ENCODE results near the gene MSANTD3. TPM values are rescaled to one million over a fixed set of nuclear protein-coding genes. Genes with fewer than 3 reads are reported as not detected.

The MSANTD3 gene
- total RNA-seq, 3 donors from 2014 or later, result 6.2 to 18.1 (median 10.5) TPM

DNA sequence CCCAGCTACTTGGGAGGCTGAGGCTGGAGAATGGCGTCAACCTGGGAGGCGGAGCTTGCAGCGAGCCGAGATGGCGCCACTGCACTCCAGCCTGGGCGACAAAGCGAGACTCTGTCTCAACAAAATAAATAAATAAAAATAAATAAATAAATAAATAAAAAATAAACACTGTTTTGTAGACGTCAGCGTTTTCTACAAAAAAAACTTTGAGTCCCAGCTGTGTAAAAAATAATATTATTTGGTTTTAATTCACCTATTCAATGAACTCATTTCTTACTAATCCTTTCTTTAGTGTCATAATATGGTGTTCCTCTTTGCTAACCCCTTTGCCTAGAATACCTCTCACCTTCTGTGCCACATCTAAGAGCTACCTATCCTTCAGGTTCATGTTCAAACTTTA, 30.2 kb upstream of the MSANTD3 start:
- DNase-seq, result no peak
- no peak for ATAC-seq
- H3K4me3 ChIP-seq, result no peak overlapping the region
- H3K4me1 ChIP-seq (ENCODE audit: low read depth), result no peaks in the 10 kb centered on the region
- TF ChIP-seq, protein P1, sequence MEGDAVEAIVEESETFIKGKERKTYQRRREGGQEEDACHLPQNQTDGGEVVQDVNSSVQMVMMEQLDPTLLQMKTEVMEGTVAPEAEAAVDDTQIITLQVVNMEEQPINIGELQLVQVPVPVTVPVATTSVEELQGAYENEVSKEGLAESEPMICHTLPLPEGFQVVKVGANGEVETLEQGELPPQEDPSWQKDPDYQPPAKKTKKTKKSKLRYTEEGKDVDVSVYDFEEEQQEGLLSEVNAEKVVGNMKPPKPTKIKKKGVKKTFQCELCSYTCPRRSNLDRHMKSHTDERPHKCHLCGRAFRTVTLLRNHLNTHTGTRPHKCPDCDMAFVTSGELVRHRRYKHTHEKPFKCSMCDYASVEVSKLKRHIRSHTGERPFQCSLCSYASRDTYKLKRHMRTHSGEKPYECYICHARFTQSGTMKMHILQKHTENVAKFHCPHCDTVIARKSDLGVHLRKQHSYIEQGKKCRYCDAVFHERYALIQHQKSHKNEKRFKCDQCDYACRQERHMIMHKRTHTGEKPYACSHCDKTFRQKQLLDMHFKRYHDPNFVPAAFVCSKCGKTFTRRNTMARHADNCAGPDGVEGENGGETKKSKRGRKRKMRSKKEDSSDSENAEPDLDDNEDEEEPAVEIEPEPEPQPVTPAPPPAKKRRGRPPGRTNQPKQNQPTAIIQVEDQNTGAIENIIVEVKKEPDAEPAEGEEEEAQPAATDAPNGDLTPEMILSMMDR (IDR thresholded peaks at IDR 0.05), result no peak
- peaks cover 2% of the 10 kb centered on the region for H3K9me3 ChIP-seq
- intact Hi-C loops (cut with DNase I, micrococcal nuclease), result no loop called here
- no peaks in the 10 kb centered on the region for H3K36me3 ChIP-seq (ENCODE audit: low read depth)

DNA sequence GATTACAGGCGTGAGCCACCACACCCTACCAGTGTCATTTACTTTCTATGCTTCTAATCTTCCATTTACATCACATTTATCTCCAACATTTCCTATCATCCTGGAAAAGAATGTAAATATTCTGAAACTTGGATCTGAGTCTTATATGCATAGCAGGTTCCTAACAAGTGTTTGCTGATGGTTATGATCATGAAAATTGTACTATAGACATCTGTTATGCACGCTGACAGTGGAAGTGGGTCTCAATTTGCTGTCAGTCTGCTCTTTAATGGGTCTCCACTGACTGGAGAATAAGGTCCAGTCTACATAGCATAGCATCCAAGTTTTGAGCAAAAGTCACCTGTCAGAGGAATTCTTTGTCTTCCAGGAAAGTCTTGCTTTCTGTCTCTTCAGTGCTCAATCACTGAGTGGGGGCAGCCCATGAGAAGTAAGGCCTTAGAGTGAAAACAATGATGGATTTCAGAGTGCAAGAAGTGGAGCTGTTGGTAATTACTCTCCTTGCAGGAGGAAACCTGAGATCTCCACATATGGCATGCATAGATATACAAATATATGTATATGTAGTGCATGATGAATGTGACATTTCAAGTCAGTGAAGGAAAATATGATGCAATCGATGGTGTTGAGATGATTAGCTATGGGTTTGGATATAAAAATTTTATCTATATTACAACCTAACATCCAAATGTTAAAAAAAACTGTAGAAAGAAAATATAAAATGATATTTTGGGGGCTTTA, 29.2 kb upstream of the MSANTD3 start:
- H3K4me3 ChIP-seq, result no peak overlapping the region
- TF ChIP-seq, protein P1 (IDR thresholded peaks at IDR 0.05), result no peak
- intact Hi-C loops (cut with DNase I, micrococcal nuclease), result no loop called here
- H3K36me3 ChIP-seq (ENCODE audit: low read depth), result no peaks in the 10 kb centered on the region
- no peak for ATAC-seq
- no peak for DNase-seq
- H3K9me3 ChIP-seq, result no peaks in the 10 kb centered on the region
- H3K4me1 ChIP-seq (ENCODE audit: low read depth), result no peaks in the 10 kb centered on the region

DNA sequence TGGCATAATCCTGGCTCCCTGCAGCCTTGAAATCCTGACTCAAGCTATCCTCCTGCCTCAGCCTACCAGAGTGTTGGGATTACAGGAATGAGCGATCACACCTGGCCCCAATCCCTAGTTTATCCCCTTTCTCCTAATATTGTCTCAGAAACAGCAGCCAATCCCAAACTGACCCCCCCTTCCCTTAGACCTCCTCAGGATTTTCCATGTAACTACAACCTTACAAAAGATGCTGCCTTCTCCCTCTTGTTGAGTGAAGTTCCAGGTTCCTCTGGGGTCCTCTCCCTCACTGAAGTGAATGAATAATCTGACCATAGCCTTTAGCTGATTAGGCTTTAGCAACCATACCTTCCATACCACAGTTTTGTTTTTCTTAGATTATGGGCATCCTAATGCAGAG, 25.9 kb upstream of the MSANTD3 start:
- DNase-seq (no peak), ATAC-seq (no peak)
- TF ChIP-seq, protein P1 (IDR thresholded peaks at IDR 0.05), result no peak
- Histone ChIP-seq H3K4me1 (ENCODE audit: low read depth) (no peaks in the 10 kb centered on the region), H3K9me3 (no peaks in the 10 kb centered on the region), H3K4me3 (no peak overlapping the region), H3K36me3 (ENCODE audit: low read depth) (no peaks in the 10 kb centered on the region)
- intact Hi-C loops (cut with DNase I, micrococcal nuclease), result no loop called here

DNA sequence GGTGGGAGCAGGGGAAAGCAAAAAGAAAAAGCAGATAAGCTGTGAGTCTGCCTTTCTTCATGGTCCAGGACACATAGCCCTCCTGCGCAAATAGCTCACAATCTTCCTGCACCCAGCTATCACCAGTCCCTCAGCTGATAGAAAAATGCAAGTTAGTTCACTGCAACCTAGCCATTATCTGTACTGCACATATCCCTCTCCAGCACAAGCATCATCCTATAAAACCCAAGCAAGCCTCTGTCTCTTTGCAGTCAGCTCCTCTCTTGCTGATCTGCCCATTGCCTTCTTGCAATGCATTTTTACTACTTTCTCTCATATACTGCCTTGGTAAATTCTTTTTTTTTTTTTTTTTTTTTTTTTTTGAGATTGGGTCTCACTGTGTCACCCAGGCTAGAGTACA, 20.0 kb upstream of the MSANTD3 start:
- TF ChIP-seq, protein P1 (IDR thresholded peaks at IDR 0.05), result no peak
- intact Hi-C loops (cut with DNase I, micrococcal nuclease), result no loop called here
- no peaks in the 10 kb centered on the region for H3K36me3 ChIP-seq (ENCODE audit: low read depth)
- ATAC-seq (no peak), DNase-seq (no peak)
- H3K4me3 ChIP-seq, result no peak overlapping the region
- no peaks in the 10 kb centered on the region for H3K4me1 ChIP-seq (ENCODE audit: low read depth)
- no peaks in the 10 kb centered on the region for H3K9me3 ChIP-seq

DNA sequence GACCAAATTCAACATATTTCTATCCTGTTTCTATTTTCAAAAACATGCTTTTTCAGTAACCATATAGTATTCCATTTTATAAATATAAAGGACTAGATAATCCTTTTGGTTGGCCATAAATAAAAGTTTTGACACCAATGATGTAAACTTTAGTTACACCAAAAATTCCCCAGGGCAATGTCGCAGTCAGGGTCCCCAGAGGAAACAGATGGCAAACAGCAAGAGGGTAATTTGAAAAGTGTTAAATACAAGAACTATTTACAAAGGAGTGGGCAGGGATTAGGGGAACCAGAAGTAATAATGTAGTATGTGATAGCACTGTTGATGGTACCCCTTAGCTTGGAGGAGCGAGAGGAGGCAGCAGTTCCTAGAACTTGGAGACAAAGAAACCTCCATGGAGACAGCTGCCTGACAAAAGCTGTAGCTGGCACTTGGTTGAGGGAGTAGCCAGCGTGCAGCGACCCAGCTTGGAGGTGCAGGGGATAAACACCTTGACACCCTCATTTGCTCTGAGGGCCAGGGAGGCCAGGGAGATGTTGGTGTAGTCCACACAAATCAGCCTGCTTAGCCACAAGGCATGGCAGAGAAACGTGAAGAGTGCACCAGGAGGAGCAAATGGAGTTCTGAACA, 18.3 kb upstream of the MSANTD3 start:
- no peak for ATAC-seq
- H3K4me3 ChIP-seq, result no peak overlapping the region
- H3K36me3 ChIP-seq (ENCODE audit: low read depth), result no peaks in the 10 kb centered on the region
- TF ChIP-seq, protein P1 (IDR thresholded peaks at IDR 0.05), result no peak
- DNase-seq, result no peak
- intact Hi-C loops (cut with DNase I, micrococcal nuclease), result no loop called here
- no peaks in the 10 kb centered on the region for H3K9me3 ChIP-seq
- H3K4me1 ChIP-seq (ENCODE audit: low read depth), result no peaks in the 10 kb centered on the region
